ENCODE measurements around the gene RAB31. TPM values are rescaled to one million over a fixed set of nuclear protein-coding genes. Genes with fewer than 3 reads are reported as not detected.
A peak's percentile ranks its signal among the peaks of the same experiment; 100 is the strongest.

RAB31 gene
- polyA plus RNA-seq, 1 donor, result 15.5 TPM

GRCh38 chr18:9811978-9812377 lies 103.9 kb downstream of the RAB31 start:
- no peak overlapping the region for H3K4me3 ChIP-seq (ENCODE audit: low read length)
- DNase-seq, result no peak
- no peaks in the 10 kb centered on the region for H3K9me3 ChIP-seq (ENCODE audit: control insufficient read depth, low read depth, low read length)
- no peaks in the 10 kb centered on the region for H3K27me3 ChIP-seq (ENCODE audit: control insufficient read depth, insufficient read depth, low read length)
- H3K4me1 ChIP-seq (ENCODE audit: control insufficient read depth, insufficient read depth, low read length), result peaks cover 4% of the 10 kb centered on the region
- H3K27ac ChIP-seq (ENCODE audit: low read length), result no peak overlapping the region
- H3K36me3 ChIP-seq (ENCODE audit: control insufficient read depth, insufficient read depth, low read length), result no peaks in the 10 kb centered on the region
- WGBS (ENCODE audit: insufficient coverage, low lambda C conversion rate), result no CpG with 5 or more reads among the region's 5 CpGs

GRCh38 chr18:9814431-9814830 lies 106.3 kb downstream of the RAB31 start:
- 33% methylated on average over 3 of the region's 4 CpGs for WGBS (ENCODE audit: insufficient coverage, low lambda C conversion rate)
- Histone ChIP-seq H3K4me3 (ENCODE audit: low read length) (no peak overlapping the region), H3K27ac (ENCODE audit: low read length) (no peak overlapping the region), H3K36me3 (ENCODE audit: control insufficient read depth, insufficient read depth, low read length) (no peaks in the 10 kb centered on the region), H3K4me1 (ENCODE audit: control insufficient read depth, insufficient read depth, low read length) (no peaks in the 10 kb centered on the region), H3K27me3 (ENCODE audit: control insufficient read depth, insufficient read depth, low read length) (no peaks in the 10 kb centered on the region), H3K9me3 (ENCODE audit: control insufficient read depth, low read depth, low read length) (no peaks in the 10 kb centered on the region)
- DNase-seq, result no peak

GRCh38 chr18:9817286-9817685 lies 109.2 kb downstream of the RAB31 start:
- WGBS (ENCODE audit: insufficient coverage, low lambda C conversion rate), result 83% methylated on average over 1 of the region's 4 CpGs
- no peak for DNase-seq
- H3K27ac ChIP-seq (ENCODE audit: low read length), result no peak overlapping the region

GRCh38 chr18:9817725-9818422 lies 109.8 kb downstream of the RAB31 start:
- no peak for DNase-seq
- H3K4me3 ChIP-seq (ENCODE audit: low read length), result no peak overlapping the region
- WGBS (ENCODE audit: insufficient coverage, low lambda C conversion rate), result 100% methylated on average over 2 of the region's 8 CpGs
- no peaks in the 10 kb centered on the region for H3K36me3 ChIP-seq (ENCODE audit: control insufficient read depth, insufficient read depth, low read length)
- H3K4me1 ChIP-seq (ENCODE audit: control insufficient read depth, insufficient read depth, low read length), result no peaks in the 10 kb centered on the region
- no peaks in the 10 kb centered on the region for H3K9me3 ChIP-seq (ENCODE audit: control insufficient read depth, low read depth, low read length)
- H3K27ac ChIP-seq (ENCODE audit: low read length), result no peak overlapping the region
- no peaks in the 10 kb centered on the region for H3K27me3 ChIP-seq (ENCODE audit: control insufficient read depth, insufficient read depth, low read length)

More at GRCh38 chr18:9817286-9817685, 109.2 kb downstream of the RAB31 start:
- Histone ChIP-seq H3K36me3 (ENCODE audit: control insufficient read depth, insufficient read depth, low read length) (no peaks in the 10 kb centered on the region), H3K9me3 (ENCODE audit: control insufficient read depth, low read depth, low read length) (no peaks in the 10 kb centered on the region), H3K4me3 (ENCODE audit: low read length) (no peak overlapping the region), H3K4me1 (ENCODE audit: control insufficient read depth, insufficient read depth, low read length) (no peaks in the 10 kb centered on the region), H3K27me3 (ENCODE audit: control insufficient read depth, insufficient read depth, low read length) (no peaks in the 10 kb centered on the region)

- no peak overlapping the region for H3K4me3 ChIP-seq (ENCODE audit: low read length)
- no peaks in the 10 kb centered on the region for H3K9me3 ChIP-seq (ENCODE audit: control insufficient read depth, low read depth, low read length)
- H3K36me3 ChIP-seq (ENCODE audit: control insufficient read depth, insufficient read depth, low read length), result no peaks in the 10 kb centered on the region
- H3K4me1 ChIP-seq (ENCODE audit: control insufficient read depth, insufficient read depth, low read length), result no peaks in the 10 kb centered on the region
- no peak for DNase-seq
- H3K27me3 ChIP-seq (ENCODE audit: control insufficient read depth, insufficient read depth, low read length), result no peaks in the 10 kb centered on the region
- no peak overlapping the region for H3K27ac ChIP-seq (ENCODE audit: low read length)
- WGBS (ENCODE audit: insufficient coverage, low lambda C conversion rate), result 94% methylated on average over 2 of the region's 2 CpGs
Observed at GRCh38 chr18:9818423-9818734, 110.3 kb downstream of the RAB31 start.

GRCh38 chr18:9820127-9820526 lies 112.0 kb downstream of the RAB31 start:
- Histone ChIP-seq H3K27me3 (ENCODE audit: control insufficient read depth, insufficient read depth, low read length) (no peaks in the 10 kb centered on the region), H3K9me3 (ENCODE audit: control insufficient read depth, low read depth, low read length) (no peaks in the 10 kb centered on the region), H3K27ac (ENCODE audit: low read length) (no peak overlapping the region), H3K4me1 (ENCODE audit: control insufficient read depth, insufficient read depth, low read length) (peaks cover 11% of the 10 kb centered on the region), H3K36me3 (ENCODE audit: control insufficient read depth, insufficient read depth, low read length) (no peaks in the 10 kb centered on the region), H3K4me3 (ENCODE audit: low read length) (no peak overlapping the region)
- DNase-seq, result no peak

GRCh38 chr18:9820719-9821118 lies 112.6 kb downstream of the RAB31 start:
- no peaks in the 10 kb centered on the region for H3K9me3 ChIP-seq (ENCODE audit: control insufficient read depth, low read depth, low read length)
- no peak for DNase-seq
- no peaks in the 10 kb centered on the region for H3K36me3 ChIP-seq (ENCODE audit: control insufficient read depth, insufficient read depth, low read length)
- WGBS (ENCODE audit: insufficient coverage, low lambda C conversion rate), result 91% methylated on average over 4 of the region's 4 CpGs
- no peak overlapping the region for H3K4me3 ChIP-seq (ENCODE audit: low read length)
- no peaks in the 10 kb centered on the region for H3K27me3 ChIP-seq (ENCODE audit: control insufficient read depth, insufficient read depth, low read length)
- H3K4me1 ChIP-seq (ENCODE audit: control insufficient read depth, insufficient read depth, low read length), result peaks cover 14% of the 10 kb centered on the region
- H3K27ac ChIP-seq (ENCODE audit: low read length), result no peak overlapping the region

- no peak for DNase-seq
- Histone ChIP-seq H3K4me1 (ENCODE audit: control insufficient read depth, insufficient read depth, low read length) (peaks cover 21% of the 10 kb centered on the region), H3K27me3 (ENCODE audit: control insufficient read depth, insufficient read depth, low read length) (no peaks in the 10 kb centered on the region), H3K4me3 (ENCODE audit: low read length) (no peak overlapping the region), H3K9me3 (ENCODE audit: control insufficient read depth, low read depth, low read length) (no peaks in the 10 kb centered on the region), H3K36me3 (ENCODE audit: control insufficient read depth, insufficient read depth, low read length) (no peaks in the 10 kb centered on the region), H3K27ac (ENCODE audit: low read length) (no peak overlapping the region)
- 100% methylated on average over 3 of the region's 11 CpGs for WGBS (ENCODE audit: insufficient coverage, low lambda C conversion rate)
Observed at GRCh38 chr18:9822587-9823185, 114.6 kb downstream of the RAB31 start.

- Histone ChIP-seq H3K4me1 (ENCODE audit: control insufficient read depth, insufficient read depth, low read length) (peaks cover 24% of the 10 kb centered on the region), H3K4me3 (ENCODE audit: low read length) (no peak overlapping the region), H3K27me3 (ENCODE audit: control insufficient read depth, insufficient read depth, low read length) (no peaks in the 10 kb centered on the region), H3K9me3 (ENCODE audit: control insufficient read depth, low read depth, low read length) (no peaks in the 10 kb centered on the region), H3K36me3 (ENCODE audit: control insufficient read depth, insufficient read depth, low read length) (no peaks in the 10 kb centered on the region), H3K27ac (ENCODE audit: low read length) (no peak overlapping the region)
- no peak for DNase-seq
- WGBS (ENCODE audit: insufficient coverage, low lambda C conversion rate), result no CpG with 5 or more reads among the region's 4 CpGs
Observed at GRCh38 chr18:9823805-9824473, 115.8 kb downstream of the RAB31 start.

GRCh38 chr18:9824474-9824832 lies 116.4 kb downstream of the RAB31 start:
- 71% methylated on average over 1 of the region's 3 CpGs for WGBS (ENCODE audit: insufficient coverage, low lambda C conversion rate)

More at GRCh38 chr18:9824474-9824832, 116.4 kb downstream of the RAB31 start:
- Histone ChIP-seq H3K4me1 (ENCODE audit: control insufficient read depth, insufficient read depth, low read length) (peaks cover 24% of the 10 kb centered on the region), H3K27ac (ENCODE audit: low read length) (peak overlapping the region; percentile 72), H3K27me3 (ENCODE audit: control insufficient read depth, insufficient read depth, low read length) (no peaks in the 10 kb centered on the region), H3K9me3 (ENCODE audit: control insufficient read depth, low read depth, low read length) (no peaks in the 10 kb centered on the region), H3K4me3 (ENCODE audit: low read length) (no peak overlapping the region), H3K36me3 (ENCODE audit: control insufficient read depth, insufficient read depth, low read length) (no peaks in the 10 kb centered on the region)
- DNase-seq, result peak; percentile 63 to 64

All from large intestine (tissue), 3 donors.